Spleen (tissue), 11 donors: ENCODE results near the gene TEDC2. TPM values are rescaled to one million over a fixed set of nuclear protein-coding genes. Genes with fewer than 3 reads are reported as not detected.

Source experiments
- DNase-seq: peaks from one replicate; pipeline ENCODE4 v3.0.0-alpha.2; 2020
- H3K27ac ChIP-seq, 8 donors: fragments of 200-600 bp; sonication (generic) in 7 of 8; 1 replicate in 4 of 8; 2 replicates in 4 of 8; pipeline versions ENCODE4 v1.5.0 to v1.8.0; 2016 to 2021; ENCODE audit warnings: inconsistent platforms in 4 of 8, mild to moderate bottlenecking in 4 of 8, moderate library complexity in 1 of 8
- H3K27me3 ChIP-seq, 7 donors: fragments of 200-600 bp; sonication (generic) in 6 of 7; replicated peaks in 1 of 7; 1 replicate in 4 of 7; 2 replicates in 3 of 7; pipeline versions ENCODE4 v1.5.0 to v1.8.0; 2016 to 2021; ENCODE audit warnings: inconsistent platforms in 3 of 7, mild to moderate bottlenecking in 1 of 7
- H3K36me3 ChIP-seq, 6 donors: fragments of 200-600 bp; sonication (generic) in 5 of 6; 1 replicate in 4 of 6; 2 replicates in 2 of 6; pipeline versions ENCODE4 v1.5.0 to v1.8.0; 2016 to 2021; ENCODE audit warnings: inconsistent platforms in 2 of 6
- H3K4me1 ChIP-seq, 6 donors: fragments of 200-600 bp; sonication (generic) in 5 of 6; 1 replicate in 3 of 6; 2 replicates in 3 of 6; pipeline versions ENCODE4 v1.5.0 to v1.8.0; 2016 to 2021; ENCODE audit warnings: inconsistent platforms in 3 of 6
- H3K4me3 ChIP-seq, 8 donors: fragments of 200-600 bp; sonication (generic) in 7 of 8; 1 replicate in 4 of 8; 2 replicates in 4 of 8; pipeline versions ENCODE4 v1.5.0 to v1.8.0; 2016 to 2021; ENCODE audit warnings: inconsistent platforms in 4 of 8, mild to moderate bottlenecking in 4 of 8, moderate library complexity in 2 of 8
- H3K9me3 ChIP-seq, 8 donors: fragments of 200-600 bp; sonication (generic) in 7 of 8; 1 replicate in 4 of 8; 2 replicates in 4 of 8; pipeline versions ENCODE4 v1.5.0 to v1.8.0; 2016 to 2021; ENCODE audit warnings: inconsistent platforms in 4 of 8
- CTCF ChIP-seq, 11 experiments: fragments of 200-600 bp in 7 of 11; fragments of 450-650 bp in 4 of 11; sonication (generic) in 4 of 11; IDR thresholded peaks in 8 of 11; conservative IDR thresholded peaks in 3 of 11; 1 replicate in 7 of 11; 2 replicates in 4 of 11; pipeline versions ENCODE4 v1.4.0 to v1.8.0; 2016 to 2021; ENCODE audit warnings: antibody characterized with exemption in 11 of 11, inconsistent platforms in 4 of 11, mild to moderate bottlenecking in 1 of 11
- POLR2A ChIP-seq, 3 donors: fragments of 450-650 bp; IDR thresholded peaks; one replicate each; pipeline ENCODE4 v1.5.1; 2017; ENCODE audit warnings: antibody characterized with exemption in 3 of 3, mild to moderate bottlenecking in 1 of 3
- POLR2AphosphoS5 ChIP-seq, 3 donors: sonication (generic); formaldehyde crosslinking; IDR thresholded peaks; one replicate each; pipeline ENCODE4 v1.5.1; 2017; ENCODE audit warnings: antibody characterized with exemption in 3 of 3
- WGBS, 5 donors: extraction: QIAGEN DNeasy Blood & Tissue Kit in 3 of 5; methylation state at CpG; one replicate each; pipeline versions ENCODE4 v1.1.5 to v1.1.7; 2013 to 2018; 5-methylcytosine and 5-hydroxymethylcytosine counted together
- intact Hi-C: fragments of 100-400 bp; cut with DNase I; formaldehyde crosslinking; loops from one replicate; pipeline ENCODE4 v1.15.0; 2023; ENCODE audit warnings: low total_unique reads
- polyA plus RNA-seq, 3 donors: library from polyadenylated mRNA; stranded (reverse); fragments of 200-250 nt; gene quantifications; one replicate each; pipeline ENCODE4 v1.2.1, GENCODE V29; 2013
- total RNA-seq, 7 donors: library from RNA; depleted of rRNA in 3 of 7; stranded (reverse); fragments of >200 nt in 3 of 7; fragmentation: NEBNext Ultra II Directional in 4 of 7; extraction: Animal tissue kit (Norgen Biotek cat#: 25700) in 4 of 7; gene quantifications; one replicate each; pipeline versions ENCODE4 v1.1.0 to v1.2.1, GENCODE V29; 2016 to 2021
- donor health status: healthy with polysubstance abuse.
- donor health status: DM: no; HTN: no; CAD: no; lungs with moderate emphysema.
- donor health status: DM: no; HTN: no; CAD: no.
- donor health status: Bipolar disorder and iron deficiency.
- donor health status: healthy.
- donor health status: DM: no; HTN: no; CAD: no.
- donor health status: DM: yes; HTN: yes; CAD: no.

The TEDC2 gene
- total and polyA plus RNA-seq, 10 donors: 0.73 to 2.7 (median 1.6) TPM

DNA sequence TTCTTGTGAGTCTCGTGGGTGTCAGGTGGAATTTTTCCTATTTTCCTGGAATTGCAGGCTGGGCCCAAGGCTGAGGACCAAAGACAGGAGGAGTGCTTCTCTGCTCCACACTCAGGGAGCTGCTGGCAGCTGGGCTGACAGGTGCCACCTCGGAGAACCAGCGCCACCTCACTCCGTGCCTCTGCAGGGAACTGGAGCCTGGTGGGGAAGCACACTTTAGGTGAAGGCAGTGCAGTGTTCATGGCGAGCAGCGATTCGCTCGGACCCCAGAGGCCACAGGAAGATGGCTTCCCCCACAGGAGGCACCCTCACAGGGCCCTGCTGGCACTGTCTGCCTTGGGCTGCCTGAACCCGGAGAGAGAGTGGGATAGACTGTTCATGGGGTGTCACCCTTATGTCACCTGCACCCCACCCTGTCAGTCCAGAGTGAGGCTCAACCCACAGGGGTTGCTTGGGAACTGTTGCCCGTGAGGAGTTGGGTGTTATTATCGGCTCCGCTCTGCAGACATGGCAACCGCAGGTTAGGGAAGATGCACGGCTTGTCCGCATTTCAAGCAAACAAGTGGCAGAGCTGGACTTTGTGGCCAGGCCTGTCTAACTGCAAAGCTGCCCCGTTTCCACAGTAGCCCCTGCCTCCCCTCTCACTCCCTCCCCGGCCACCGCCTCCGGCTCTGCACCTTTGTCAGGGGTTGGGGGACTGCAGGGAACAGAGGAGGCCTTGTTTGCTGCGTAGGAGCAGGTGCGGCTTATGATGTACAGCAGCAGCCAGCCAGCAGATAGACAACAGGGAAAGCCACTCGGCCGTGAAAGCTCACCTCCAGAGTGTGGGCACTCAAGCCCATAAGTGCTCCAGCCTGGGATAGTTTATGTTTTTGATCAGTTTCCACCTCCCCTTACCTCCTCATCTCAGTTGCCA lies 30.5 kb downstream of the TEDC2 start:
- Histone ChIP-seq H3K27me3 (no peaks in the 10 kb centered on the region), H3K27ac (no peak overlapping the region), H3K9me3 (no peaks in the 10 kb centered on the region), H3K4me3 (no peak overlapping the region), H3K4me1 (peaks cover 7 to 37% (median 27%) of the 10 kb centered on the region in 6 donors), H3K36me3 (peaks cover 0 to 17% (median 0%) of the 10 kb centered on the region in 6 donors)
- no peak for DNase-seq
- WGBS, 5 donors: 93 to 95% (median 95%) methylated on average over 20 to 23 of the region's 23 CpGs
- intact Hi-C loops: loop anchor here (10.0 kb wide), 1 partner anchor 56 kb away; no protein-coding TSS in a partner anchor
- TF ChIP-seq POLR2AphosphoS5 (IDR thresholded peaks at IDR 0.05) (no peak), CTCF (IDR thresholded peaks at IDR 0.05 in 8 of 11, conservative IDR thresholded peaks at IDR 0.05 in 3 of 11) (no peak), POLR2A (IDR thresholded peaks at IDR 0.05) (no peak)

GRCh38 chr16:2492292-2492691 lies 32.4 kb downstream of the TEDC2 start:
- intact Hi-C loops: loop anchor here (10.0 kb wide), 1 partner anchor 57 kb away; no protein-coding TSS in a partner anchor
- no peak for TF ChIP-seq POLR2AphosphoS5 (IDR thresholded peaks at IDR 0.05)
- TF ChIP-seq CTCF (IDR thresholded peaks at IDR 0.05 in 8 of 11, conservative IDR thresholded peaks at IDR 0.05 in 3 of 11): no peak
- TF ChIP-seq POLR2A (IDR thresholded peaks at IDR 0.05): no peak
- Histone ChIP-seq H3K4me3 (no peak overlapping the region), H3K4me1 (peaks cover 0 to 22% (median 10%) of the 10 kb centered on the region in 6 donors), H3K27me3 (no peaks in the 10 kb centered on the region), H3K27ac (no peak overlapping the region), H3K36me3 (peaks cover 0 to 28% (median 14%) of the 10 kb centered on the region in 6 donors), H3K9me3 (no peaks in the 10 kb centered on the region)
- DNase-seq: no peak
- 93 to 97% (median 94%) methylated on average over 13 of the region's 13 CpGs for WGBS, 5 donors

- 92 to 97% (median 96%) methylated on average over 5 to 6 of the region's 6 CpGs for WGBS, 5 donors
- Histone ChIP-seq H3K9me3 (no peaks in the 10 kb centered on the region), H3K4me1 (peaks cover 0 to 16% (median 5%) of the 10 kb centered on the region in 6 donors), H3K27me3 (no peaks in the 10 kb centered on the region), H3K27ac (peak overlapping the region in 1 of 8 donors; percentile 43), H3K4me3 (no peak overlapping the region), H3K36me3 (peaks cover 0 to 41% (median 15%) of the 10 kb centered on the region in 6 donors)
- DNase-seq: no peak
- intact Hi-C loops: loop anchor here (10.0 kb wide), 1 partner anchor 59 kb away; no protein-coding TSS in a partner anchor
- TF ChIP-seq POLR2A (IDR thresholded peaks at IDR 0.05) (no peak), CTCF (IDR thresholded peaks at IDR 0.05 in 8 of 11, conservative IDR thresholded peaks at IDR 0.05 in 3 of 11) (no peak), POLR2AphosphoS5 (IDR thresholded peaks at IDR 0.05) (no peak)
Observed at GRCh38 chr16:2493605-2494004, 33.7 kb downstream of the TEDC2 start.

- H3K9me3 ChIP-seq: no peaks in the 10 kb centered on the region
- DNase-seq: no peak
- no peak for TF ChIP-seq CTCF (IDR thresholded peaks at IDR 0.05 in 8 of 11, conservative IDR thresholded peaks at IDR 0.05 in 3 of 11)
- no peak for TF ChIP-seq POLR2AphosphoS5 (IDR thresholded peaks at IDR 0.05)
- TF ChIP-seq POLR2A (IDR thresholded peaks at IDR 0.05): no peak
Observed at GRCh38 chr16:2494616-2495015, 34.7 kb downstream of the TEDC2 start.

More at GRCh38 chr16:2494616-2495015, 34.7 kb downstream of the TEDC2 start:
- 88 to 95% (median 94%) methylated on average over 5 of the region's 5 CpGs for WGBS, 5 donors
- H3K36me3 ChIP-seq: peaks cover 0 to 51% (median 17%) of the 10 kb centered on the region in 6 donors
- no peaks in the 10 kb centered on the region for H3K27me3 ChIP-seq
- H3K4me3 ChIP-seq: no peak overlapping the region
- H3K4me1 ChIP-seq: peaks cover 0 to 16% (median 5%) of the 10 kb centered on the region in 6 donors
- H3K27ac ChIP-seq: peak overlapping the region in 3 of 8 donors; percentile 27 to 43 (median 32)
- intact Hi-C loops: loop anchor here (10.0 kb wide), 1 partner anchor 60 kb away; no protein-coding TSS in a partner anchor
